SU-DHL-6 (cell line): Measurements from ENCODE around the gene TUBG1.

Experiments used
- EZH2phosphoT487 ChIP-seq: fragments of 200-600 bp; sonication (generic), shearing (Covaris generic); conservative IDR thresholded peaks from 2 replicates; pipeline ENCODE4 v1.6.1; 2018; ENCODE audit warnings: mild to moderate bottlenecking, antibody characterized with exemption, low read length, moderate library complexity, mixed read lengths
- TF ChIP-seq, protein P1 (sequence below): fragments of 200-600 bp; sonication (generic); IDR thresholded peaks from one replicate; pipeline ENCODE4 v1.5.1; 2017; ENCODE audit warnings: antibody characterized with exemption, mild to moderate bottlenecking, low read length, moderate library complexity; ENCODE audit not compliant: insufficient read depth, poor library complexity, severe bottlenecking

DNA sequence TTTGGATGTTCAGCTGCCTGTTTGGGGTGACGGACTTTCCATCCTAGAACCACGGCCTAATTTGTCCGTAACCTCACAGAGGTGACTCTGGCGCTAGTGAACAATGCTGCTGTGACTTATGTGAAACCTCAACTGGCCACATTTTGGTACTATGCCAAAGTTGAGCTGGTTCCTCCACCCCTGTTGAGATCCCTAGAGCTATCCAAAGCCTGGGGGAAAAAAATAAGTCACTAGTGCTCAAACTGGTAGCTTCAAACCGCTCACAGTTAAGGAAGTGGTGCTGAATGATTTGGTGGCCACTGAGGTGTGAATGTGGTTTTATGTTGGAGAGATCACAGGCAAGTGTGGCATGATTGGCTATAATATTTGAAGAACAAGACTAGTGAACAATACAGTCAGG lies 38.3 kb downstream of the TUBG1 start:
- TF ChIP-seq, protein P1, sequence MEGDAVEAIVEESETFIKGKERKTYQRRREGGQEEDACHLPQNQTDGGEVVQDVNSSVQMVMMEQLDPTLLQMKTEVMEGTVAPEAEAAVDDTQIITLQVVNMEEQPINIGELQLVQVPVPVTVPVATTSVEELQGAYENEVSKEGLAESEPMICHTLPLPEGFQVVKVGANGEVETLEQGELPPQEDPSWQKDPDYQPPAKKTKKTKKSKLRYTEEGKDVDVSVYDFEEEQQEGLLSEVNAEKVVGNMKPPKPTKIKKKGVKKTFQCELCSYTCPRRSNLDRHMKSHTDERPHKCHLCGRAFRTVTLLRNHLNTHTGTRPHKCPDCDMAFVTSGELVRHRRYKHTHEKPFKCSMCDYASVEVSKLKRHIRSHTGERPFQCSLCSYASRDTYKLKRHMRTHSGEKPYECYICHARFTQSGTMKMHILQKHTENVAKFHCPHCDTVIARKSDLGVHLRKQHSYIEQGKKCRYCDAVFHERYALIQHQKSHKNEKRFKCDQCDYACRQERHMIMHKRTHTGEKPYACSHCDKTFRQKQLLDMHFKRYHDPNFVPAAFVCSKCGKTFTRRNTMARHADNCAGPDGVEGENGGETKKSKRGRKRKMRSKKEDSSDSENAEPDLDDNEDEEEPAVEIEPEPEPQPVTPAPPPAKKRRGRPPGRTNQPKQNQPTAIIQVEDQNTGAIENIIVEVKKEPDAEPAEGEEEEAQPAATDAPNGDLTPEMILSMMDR, result no peak
- TF ChIP-seq EZH2phosphoT487, result no peak
